H1 (cell line): ENCODE results near the gene CDH22. TPM values are rescaled to one million over a fixed set of nuclear protein-coding genes. Genes with fewer than 3 reads are reported as not detected.

Experiments
- CTCF ChIA-PET: fragments of 300-600 bp; sonication (Branson Sonifier 250); formaldehyde crosslinking; loops from one replicate; lab custom pipeline; 2021; ENCODE audit not compliant: partially characterized antibody; lab: Charles Lee
- POLR2A ChIA-PET: fragments of 300-600 bp; sonication (Branson Sonifier 250); formaldehyde crosslinking; loops from one replicate; lab custom pipeline; 2021; ENCODE audit warnings: inconsistent platforms; ENCODE audit not compliant: partially characterized antibody; lab: Charles Lee
- DNase-seq, 2 experiments: peaks; one replicate each; pipeline versions ENCODE4 v3.0.0 to v3.0.0-alpha.2; 2010 to 2022; ENCODE audit warnings: low spot score in 2 of 2, low read depth in 1 of 2, mixed read lengths in 1 of 2
- FAIRE-seq: peaks from 2 replicates; lab custom pipeline; 2011; peaks lifted over from hg19 to GRCh38; lab: Jason Lieb, UNC
- H2AFZ ChIP-seq: 2 replicates; pipeline ENCODE4 v1.8.1; 2012; ENCODE audit warnings: low read length, inconsistent platforms
- H2AK5ac ChIP-seq: 2 replicates; pipeline ENCODE4 v1.6.1; 2013; ENCODE audit warnings: low read depth, low read length
- H2BK120ac ChIP-seq: replicated peaks from 2 replicates; pipeline ENCODE3; 2013; ENCODE audit warnings: low read depth, low read length, inconsistent platforms
- H2BK12ac ChIP-seq: 2 replicates; pipeline ENCODE4 v1.6.1; 2013; ENCODE audit warnings: low read depth, low read length
- H2BK15ac ChIP-seq: 2 replicates; pipeline ENCODE4 v1.6.1; 2013; ENCODE audit warnings: low read length
- H2BK20ac ChIP-seq: 2 replicates; pipeline ENCODE4 v1.6.1; 2013; ENCODE audit warnings: low read length
- H2BK5ac ChIP-seq: 2 replicates; pipeline ENCODE4 v1.6.1; 2013; ENCODE audit warnings: low read depth, low read length
- H3K14ac ChIP-seq: 2 replicates; pipeline ENCODE4 v1.6.1; 2013; ENCODE audit warnings: inconsistent platforms; ENCODE audit not compliant: insufficient read length
- H3K18ac ChIP-seq: 2 replicates; pipeline ENCODE4 v1.6.1; 2013; ENCODE audit warnings: low read length; ENCODE audit errors: extremely low read depth
- H3K23ac ChIP-seq: 2 replicates; pipeline ENCODE4 v1.6.1; 2013; ENCODE audit warnings: inconsistent platforms; ENCODE audit not compliant: insufficient read length
- H3K23me2 ChIP-seq: 2 replicates; pipeline ENCODE4 v1.6.1; 2013; ENCODE audit warnings: low read depth, low read length
- H3K27ac ChIP-seq: 2 replicates; pipeline ENCODE4 v1.6.1; 2011; ENCODE audit warnings: low read depth, low read length, inconsistent platforms
- H3K27me3 ChIP-seq, 4 experiments: replicated peaks in 1 of 4; 1 replicate in 1 of 4; 2 replicates in 3 of 4; pipeline versions ENCODE4 v1.6.1 to v1.8.1; 2011 to 2013; ENCODE audit warnings: low read length in 3 of 4, mild to moderate bottlenecking in 3 of 4, inconsistent platforms in 2 of 4, mixed read lengths in 2 of 4, moderate library complexity in 1 of 4; ENCODE audit not compliant: control insufficient read depth in 3 of 4, insufficient read depth in 3 of 4; ENCODE audit errors: extremely low read depth in 1 of 4
- H3K36me3 ChIP-seq, 4 experiments: 2 replicates each; pipeline versions ENCODE4 v1.6.1 to v1.8.1; 2011 to 2013; ENCODE audit warnings: mild to moderate bottlenecking in 4 of 4, low read length in 3 of 4, moderate library complexity in 2 of 4, control low read depth in 1 of 4, inconsistent platforms in 1 of 4; ENCODE audit not compliant: insufficient read depth in 4 of 4, control insufficient read depth in 2 of 4
- H3K4ac ChIP-seq: replicated peaks from 2 replicates; pipeline ENCODE3; 2013; ENCODE audit warnings: low read length, low read depth, mixed read lengths, inconsistent platforms; ENCODE audit not compliant: insufficient read length
- H3K4me1 ChIP-seq, 4 experiments: replicated peaks in 1 of 4; 1 replicate in 1 of 4; 2 replicates in 3 of 4; pipeline versions ENCODE4 v1.6.1 to v1.8.1; 2011 to 2013; ENCODE audit warnings: low read length in 3 of 4, inconsistent platforms in 2 of 4, mixed read lengths in 1 of 4; ENCODE audit not compliant: insufficient read depth in 4 of 4, control insufficient read depth in 3 of 4
- H3K4me2 ChIP-seq, 2 experiments: 2 replicates each; pipeline versions ENCODE4 v1.6.1 to v1.8.1; 2011 to 2013; ENCODE audit warnings: low read depth in 2 of 2, low read length in 2 of 2, control low read depth in 1 of 2, inconsistent platforms in 1 of 2, mild to moderate bottlenecking in 1 of 2; ENCODE audit not compliant: insufficient read depth in 1 of 2
- H3K4me3 ChIP-seq, 4 experiments: fragments of 200-600, 300-600 bp in 1 of 4; sonication (generic), shearing (Covaris generic), sonication (Bioruptor Twin) in 1 of 4; 2 replicates each; pipeline versions ENCODE4 v1.5.1 to v1.8.1; 2011 to 2016; ENCODE audit warnings: low read length in 4 of 4, low read depth in 3 of 4, control low read depth in 2 of 4, inconsistent platforms in 2 of 4, mild to moderate bottlenecking in 2 of 4, mixed read lengths in 1 of 4, moderate library complexity in 1 of 4; ENCODE audit not compliant: insufficient read depth in 2 of 4; ENCODE audit errors: extremely low read depth in 1 of 4
- H3K56ac ChIP-seq: replicated peaks from 2 replicates; pipeline ENCODE3; 2013; ENCODE audit warnings: low read depth, mild to moderate bottlenecking, mixed read lengths, low read length, inconsistent platforms; ENCODE audit not compliant: insufficient read length
- H3K79me1 ChIP-seq: 2 replicates; pipeline ENCODE4 v1.6.1; 2013; ENCODE audit warnings: low read depth, low read length, control low read depth
- H3K79me2 ChIP-seq, 2 experiments: 2 replicates each; pipeline versions ENCODE4 v1.6.1 to v1.8.1; 2012 to 2013; ENCODE audit warnings: low read length in 2 of 2, mild to moderate bottlenecking in 2 of 2, inconsistent platforms in 1 of 2; ENCODE audit not compliant: insufficient read depth in 2 of 2, control insufficient read depth in 1 of 2
- H3K9ac ChIP-seq, 4 experiments: replicated peaks in 1 of 4; 1 replicate in 1 of 4; 2 replicates in 3 of 4; pipeline versions ENCODE4 v1.6.1 to v1.8.1; 2011 to 2013; ENCODE audit warnings: low read depth in 3 of 4, low read length in 3 of 4, control low read depth in 2 of 4, mild to moderate bottlenecking in 2 of 4, moderate library complexity in 2 of 4, inconsistent platforms in 1 of 4; ENCODE audit errors: extremely low read depth in 1 of 4
- H3K9me3 ChIP-seq, 2 experiments: 2 replicates each; pipeline versions ENCODE4 v1.6.1 to v1.8.1; 2012 to 2013; ENCODE audit warnings: mild to moderate bottlenecking in 2 of 2, moderate library complexity in 2 of 2, control low read depth in 1 of 2, inconsistent platforms in 1 of 2, low read depth in 1 of 2, low read length in 1 of 2, mixed read lengths in 1 of 2; ENCODE audit not compliant: insufficient read depth in 2 of 2
- H4K20me1 ChIP-seq, 2 experiments: replicated peaks in 1 of 2; 2 replicates each; pipeline versions ENCODE3 to v1.8.1; 2011 to 2013; ENCODE audit warnings: inconsistent platforms in 2 of 2, low read length in 2 of 2, mild to moderate bottlenecking in 1 of 2; ENCODE audit not compliant: insufficient read depth in 2 of 2, control insufficient read depth in 1 of 2
- H4K5ac ChIP-seq: 2 replicates; pipeline ENCODE4 v1.6.1; 2013; ENCODE audit warnings: low read length, low read depth, mixed read lengths, inconsistent platforms; ENCODE audit not compliant: insufficient read length
- H4K8ac ChIP-seq: 2 replicates; pipeline ENCODE4 v1.8.0; 2013; ENCODE audit warnings: mild to moderate bottlenecking, moderate library complexity, low read length, inconsistent platforms; ENCODE audit not compliant: insufficient read depth; ENCODE audit errors: extremely low read depth
- H4K91ac ChIP-seq: replicated peaks from 2 replicates; pipeline ENCODE3; 2013; ENCODE audit warnings: low read length, mixed read lengths, inconsistent platforms; ENCODE audit not compliant: insufficient read length
- ATF3 ChIP-seq: IDR thresholded peaks from 2 replicates; pipeline ENCODE4 v1.6.1; 2011; ENCODE audit warnings: low read depth, mild to moderate bottlenecking, low read length; ENCODE audit not compliant: insufficient read depth
- CTBP2 ChIP-seq: IDR thresholded peaks from 2 replicates; pipeline ENCODE4 v1.7.0; 2011; ENCODE audit warnings: borderline replicate concordance, mild to moderate bottlenecking, moderate library complexity, mixed read lengths, low read length; ENCODE audit not compliant: insufficient read depth, insufficient read length
- HDAC2 ChIP-seq, 2 experiments: fragments of 300-600 bp in 1 of 2; sonication (generic) in 1 of 2; IDR thresholded peaks; 2 replicates each; pipeline ENCODE4 v1.6.1; 2011 to 2012; ENCODE audit warnings: low read depth in 2 of 2, low read length in 2 of 2, mild to moderate bottlenecking in 2 of 2, moderate library complexity in 2 of 2, borderline replicate concordance in 1 of 2, inconsistent platforms in 1 of 2
- KDM5A ChIP-seq: fragments of 200-600 bp; IDR thresholded peaks from 2 replicates; pipeline ENCODE4 v1.7.1; 2012; ENCODE audit warnings: mild to moderate bottlenecking, low read length, inconsistent platforms, mixed read lengths
- MAFK ChIP-seq: IDR thresholded peaks from 2 replicates; pipeline ENCODE4 v1.6.1; 2012; ENCODE audit warnings: low read depth, mild to moderate bottlenecking, improper control_type of control experiment, low read length
- SP2 ChIP-seq: IDR thresholded peaks from 2 replicates; pipeline ENCODE4 v1.6.1; 2012; ENCODE audit warnings: mild to moderate bottlenecking, low read length, inconsistent platforms
- TCF12 ChIP-seq: IDR thresholded peaks from 2 replicates; pipeline ENCODE4 v1.6.1; 2011; ENCODE audit warnings: low read depth, mild to moderate bottlenecking, low read length
- WGBS, 2 experiments: shearing (Covaris generic) in 1 of 2; methylation state at CpG; one replicate each; pipeline versions ENCODE4 v1.1.6 to v1.1.7; 2013 to 2015; ENCODE audit warnings: low lambda C conversion rate in 2 of 2, mixed read lengths in 2 of 2, inconsistent platforms in 1 of 2, low coverage in 1 of 2, missing lambda C conversion rate in 1 of 2; ENCODE audit not compliant: insufficient replicate concordance in 2 of 2, insufficient coverage in 1 of 2, insufficient read length in 1 of 2; ENCODE audit errors: extremely low coverage in 1 of 2, missing lambda C conversion rate in 1 of 2; 5-methylcytosine and 5-hydroxymethylcytosine counted together
- polyA plus RNA-seq, 7 experiments: library from polyadenylated mRNA; depleted of rRNA in 3 of 7; stranded (reverse) in 5 of 7; unstranded in 2 of 7; fragments of >200 nt in 5 of 7; fragments of 200-250 nt in 2 of 7; gene quantifications; 1 replicate in 5 of 7; 2 replicates in 1 of 7; 4 replicates in 1 of 7; pipeline versions ENCODE4 v1.2.1 to v1.2.3, GENCODE V29; 2011 to 2013; ENCODE audit warnings: missing spikeins in 2 of 7, mixed read lengths in 2 of 7
- total RNA-seq: library from RNA; stranded (reverse); fragmentation: NEBNext Ultra II Directional; extraction: Animal tissue kit (Norgen Biotek cat#: 25700); gene quantifications from 2 replicates; pipeline ENCODE4 v1.2.1, GENCODE V29; 2021

Gene CDH22
- total and polyA plus RNA-seq, 2 of the 8 experiments (the other 6 are each of a cell fraction or from before 2014, with no cell fraction given) = 0.35 to 0.39 TPM

- Histone ChIP-seq H3K4me2 (no peak overlapping the region), H3K27me3 (peaks cover 8 to 33% (median 32%) of the 10 kb centered on the region in 4 experiments), H3K4ac (no peak overlapping the region), H3K9me3 (no peaks in the 10 kb centered on the region), H2BK15ac (no peak overlapping the region), H3K79me2 (no peaks in the 10 kb centered on the region), H2AK5ac (no peak overlapping the region), H3K36me3 (no peaks in the 10 kb centered on the region), H3K4me1 (no peaks in the 10 kb centered on the region; a peak in 1 of 7 replicates), H3K23me2 (peaks cover 2% of the 10 kb centered on the region; the same call in 1 of the 2 replicates), H3K9ac (no peak overlapping the region), H2BK120ac (no peak overlapping the region), H4K8ac (no peak overlapping the region), H3K14ac (no peak overlapping the region), H3K56ac (no peak overlapping the region), H2BK20ac (no peak overlapping the region), H2AFZ (no peak overlapping the region), H3K18ac (no peak overlapping the region), H3K79me1 (no peaks in the 10 kb centered on the region), H3K23ac (no peak overlapping the region), H3K27ac (no peak overlapping the region), H4K91ac (no peak overlapping the region), H3K4me3 (no peak overlapping the region), H2BK5ac (no peak overlapping the region), H4K20me1 (peaks cover 0 to 2% of the 10 kb centered on the region in 2 experiments), H4K5ac (no peak overlapping the region), H2BK12ac (no peak overlapping the region)
- CTCF ChIA-PET = interaction anchor here (1.0 to 18.5 kb wide), 8 partner anchors 17 to 177 kb away, joined by 3 to 233 read pairs (median 5); no protein-coding TSS in a partner anchor
- POLR2A ChIA-PET = no interaction called here
- FAIRE-seq = no peak
- TF ChIP-seq MAFK (no peak), HDAC2 (IDR thresholded peaks at IDR 0.05; ENCODE audit: borderline replicate concordance in 1 of 2, low read depth in 2 of 2, low read length in 2 of 2) (no peak), KDM5A (no peak), ATF3 (no peak), SP2 (no peak), TCF12 (no peak), CTBP2 (no peak)
- DNase-seq = no peak
- WGBS, 2 experiments = 83% methylated on average over 5 of the region's 5 CpGs; no CpG with 5 or more reads in 1 of the 2 experiments
Observed at GRCh38 chr20:46171909-46172308, 136.4 kb downstream of the CDH22 start.
